HepG2 (cell line): ENCODE measurements around the gene DSCAML1. TPM values are rescaled to one million over a fixed set of nuclear protein-coding genes. Genes with fewer than 3 reads are reported as not detected.

Experiments used
- ATAC-seq: fragments of 200-7000 bp; cut with Tn5 transposase; 3 replicates; pipeline ENCODE4 v1.9.1; 2020; ENCODE audit warnings: mild to moderate bottlenecking, moderate library complexity
- BruUV-seq: library from RNA; stranded (reverse); fragments of 400-500 nt; replicated peaks from 2 replicates; lab custom pipeline; 2021; lab: Mats Ljungman, UMichigan
- CTCF ChIA-PET: fragments of 300-600 bp; formaldehyde crosslinking; extraction: SDS; loops from one replicate; lab custom pipeline; 2021; ENCODE audit warnings: low total read pairs, inconsistent platforms, low intra/inter-chr PET ratio; lab: Yijun Ruan, JAX
- POLR2A ChIA-PET: fragments of 350-600 bp; sonication (Branson Sonifier 250); formaldehyde crosslinking; loops from one replicate; lab custom pipeline; 2020; ENCODE audit warnings: antibody characterized with exemption, inconsistent platforms; lab: Yijun Ruan, JAX
- DNase-seq: peaks from one replicate; pipeline ENCODE4 v3.0.0-alpha.2; 2015; ENCODE audit warnings: low spot score
- FAIRE-seq: peaks from 3 replicates; lab custom pipeline; 2011; peaks lifted over from hg19 to GRCh38; lab: Jason Lieb, UNC
- H2AFZ ChIP-seq: one replicate; pipeline ENCODE4 v1.6.1; 2011; ENCODE audit warnings: low read length, inconsistent platforms
- H3K27ac ChIP-seq: fragments of 300-600 bp; 3 replicates; pipeline ENCODE4 v1.8.0; 2011; ENCODE audit warnings: mixed run types, mild to moderate bottlenecking, mixed read lengths, low read length, inconsistent platforms; ENCODE audit not compliant: insufficient read depth; ENCODE audit errors: extremely low read length
- H3K27me3 ChIP-seq, 2 experiments: fragments of 200-600 bp in 1 of 2; 2 replicates in 1 of 2; 3 replicates in 1 of 2; pipeline versions ENCODE4 v1.6.0 to v1.8.0; 2011; ENCODE audit warnings: low read length in 2 of 2, mild to moderate bottlenecking in 2 of 2, moderate library complexity in 2 of 2, inconsistent platforms in 1 of 2; ENCODE audit not compliant: insufficient read depth in 2 of 2, control insufficient read depth in 1 of 2
- H3K36me3 ChIP-seq, 2 experiments: fragments of 200-600 bp in 1 of 2; replicated peaks in 1 of 2; 2 replicates in 1 of 2; 3 replicates in 1 of 2; pipeline versions ENCODE4 v1.5.1 to v1.8.0; 2011; ENCODE audit warnings: low read length in 2 of 2, inconsistent platforms in 1 of 2; ENCODE audit not compliant: insufficient read depth in 2 of 2, control insufficient read depth in 1 of 2
- H3K4me1 ChIP-seq: 2 replicates; pipeline ENCODE4 v1.5.1; 2012; ENCODE audit warnings: low read length, inconsistent platforms; ENCODE audit not compliant: insufficient read depth
- H3K4me2 ChIP-seq: 2 replicates; pipeline ENCODE4 v1.6.0; 2011; ENCODE audit warnings: low read depth, low read length, inconsistent platforms
- H3K4me3 ChIP-seq, 3 experiments: fragments of 200-600 bp in 1 of 3; sonication (generic), shearing (Covaris generic) in 1 of 3; replicated peaks in 1 of 3; 2 replicates each; pipeline ENCODE4 v1.5.1; 2011 to 2016; ENCODE audit warnings: low read length in 3 of 3, inconsistent platforms in 2 of 3, low read depth in 2 of 3, mild to moderate bottlenecking in 2 of 3, control low read depth in 1 of 3, mixed read lengths in 1 of 3; ENCODE audit not compliant: insufficient read depth in 1 of 3
- H3K79me2 ChIP-seq: one replicate; pipeline ENCODE4 v1.6.1; 2011; ENCODE audit warnings: low read length, inconsistent platforms; ENCODE audit not compliant: insufficient read depth
- H3K9ac ChIP-seq: 2 replicates; pipeline ENCODE4 v1.6.0; 2011; ENCODE audit warnings: mild to moderate bottlenecking, low read depth, low read length, inconsistent platforms; ENCODE audit not compliant: insufficient read depth
- H3K9me3 ChIP-seq: 2 replicates; pipeline ENCODE4 v1.5.1; 2012; ENCODE audit warnings: mild to moderate bottlenecking, low read length
- H4K20me1 ChIP-seq: 2 replicates; pipeline ENCODE4 v1.6.0; 2011; ENCODE audit warnings: inconsistent platforms, mild to moderate bottlenecking, low read length, moderate library complexity; ENCODE audit not compliant: insufficient read depth
- KDM5B ChIP-seq: sonication (generic); formaldehyde crosslinking; IDR thresholded peaks from 2 replicates; pipeline ENCODE4 v1.4.0; 2020; ENCODE audit warnings: missing genetic modification reagents, mild to moderate bottlenecking, borderline replicate concordance
- TP53 ChIP-seq: sonication (generic); formaldehyde crosslinking; conservative IDR thresholded peaks from 2 replicates; pipeline ENCODE4 v1.4.0; 2020; ENCODE audit warnings: missing genetic modification reagents
- ZBED4 ChIP-seq: sonication (generic); formaldehyde crosslinking; IDR thresholded peaks from 2 replicates; pipeline ENCODE4 v1.4.0; 2020; ENCODE audit warnings: missing genetic modification reagents, borderline replicate concordance
- WGBS: methylation state at CpG from one replicate; pipeline ENCODE4 v1.1.6; 2017; ENCODE audit warnings: low lambda C conversion rate; 5-methylcytosine and 5-hydroxymethylcytosine counted together
- in situ Hi-C: cut with HindIII; loops from 2 replicates; pipeline ENCODE4 v1.10.0; 2017; ENCODE audit warnings: low pct_unique_long_range_greater_than_20kb; ENCODE audit not compliant: extremely low pct_ligation_motif_present
- intact Hi-C: fragments of 100-400 bp; cut with micrococcal nuclease; formaldehyde crosslinking; loops from one replicate; pipeline ENCODE4 v1.10.0; 2022; ENCODE audit not compliant: unreplicated experiment
- polyA plus RNA-seq, 8 experiments: library from polyadenylated mRNA; depleted of rRNA in 3 of 8; stranded (reverse) in 7 of 8; unstranded in 1 of 8; fragments of >200 nt; fragmentation: Illumina TruSeq in 4 of 8; extraction: Trizol in 4 of 8; gene quantifications; 2 replicates each; pipeline versions ENCODE4 v1.2.1 to v1.2.3, GENCODE V29; 2011 to 2016; ENCODE audit warnings: low read depth in 4 of 8, missing spikeins in 1 of 8, mixed read lengths in 1 of 8; ENCODE audit not compliant: insufficient read depth in 1 of 8
- total RNA-seq, 5 experiments: library from RNA; depleted of rRNA; stranded (reverse); fragments of >200 nt; fragmentation: Illumina TruSeq; extraction: Trizol; gene quantifications; 2 replicates each; pipeline ENCODE4 v1.2.3, GENCODE V29; 2016; ENCODE audit warnings: low read depth in 1 of 5

DSCAML1 gene
- total and polyA plus RNA-seq, 2 of the 13 experiments (the other 11 are each of a cell fraction or from before 2014, with no cell fraction given) = 0.29 to 0.40 TPM

- in situ Hi-C loops = loop anchor here (25.0 kb wide), 1 partner anchor 513 kb away; the partner anchor contains the start of gene TMPRSS13
These were observed 372.2 kb downstream of the DSCAML1 start for GRCh38 chr11:117424781-117425180.

More at GRCh38 chr11:117424781-117425180, 372.2 kb downstream of the DSCAML1 start:
- no peak overlapping the region for H3K4me3 ChIP-seq
- ATAC-seq (no peak), DNase-seq (no peak), FAIRE-seq (no peak)
- 9% methylated on average over 3 of the region's 4 CpGs for WGBS
- H2AFZ ChIP-seq = no peak overlapping the region
- H3K79me2 ChIP-seq = no peaks in the 10 kb centered on the region
- H3K4me1 ChIP-seq = peaks cover 9% of the 10 kb centered on the region; the same call in 1 of the 2 replicates
- H3K27ac ChIP-seq = no peak overlapping the region
- TF ChIP-seq KDM5B (CRISPR knock-in tag) (no peak), ZBED4 (CRISPR knock-in tag) (no peak), TP53 (CRISPR knock-in tag) (no peak)
- peaks cover 2 to 22% of the 10 kb centered on the region in 2 experiments; a peak in 4 of 5 replicates for H3K27me3 ChIP-seq
- H3K9me3 ChIP-seq = no peaks in the 10 kb centered on the region
- ChIA-PET POLR2A (no interaction called here), CTCF (interaction anchor here (1.3 kb wide), 1 partner anchor 197 kb away, joined by 4 read pairs; no protein-coding TSS in a partner anchor)
- H3K9ac ChIP-seq = no peak overlapping the region
- H3K36me3 ChIP-seq = no peaks in the 10 kb centered on the region
- H4K20me1 ChIP-seq = no peaks in the 10 kb centered on the region
- intact Hi-C loops = loop anchor here (10.0 kb wide), 1 partner anchor 520 kb away; no protein-coding TSS in a partner anchor
- H3K4me2 ChIP-seq = no peak overlapping the region
- no TSS peak for BruUV-seq
